HG03159 (cell line): ENCODE measurements around the gene SLC17A1.
"Not testable (repeated sequence)": the region's sequence is repeated elsewhere in the genome, so short reads cannot be mapped to it uniquely, and the experiment has no call there.

ENCODE experiments used
- ATAC-seq: cut with Tn5 transposase; IDR thresholded peaks from one replicate; pipeline ENCODE4 v1.9.1; 2021; ENCODE audit warnings: mild to moderate bottlenecking, moderate library complexity; ENCODE audit not compliant: unreplicated experiment

Gene SLC17A1

DNA sequence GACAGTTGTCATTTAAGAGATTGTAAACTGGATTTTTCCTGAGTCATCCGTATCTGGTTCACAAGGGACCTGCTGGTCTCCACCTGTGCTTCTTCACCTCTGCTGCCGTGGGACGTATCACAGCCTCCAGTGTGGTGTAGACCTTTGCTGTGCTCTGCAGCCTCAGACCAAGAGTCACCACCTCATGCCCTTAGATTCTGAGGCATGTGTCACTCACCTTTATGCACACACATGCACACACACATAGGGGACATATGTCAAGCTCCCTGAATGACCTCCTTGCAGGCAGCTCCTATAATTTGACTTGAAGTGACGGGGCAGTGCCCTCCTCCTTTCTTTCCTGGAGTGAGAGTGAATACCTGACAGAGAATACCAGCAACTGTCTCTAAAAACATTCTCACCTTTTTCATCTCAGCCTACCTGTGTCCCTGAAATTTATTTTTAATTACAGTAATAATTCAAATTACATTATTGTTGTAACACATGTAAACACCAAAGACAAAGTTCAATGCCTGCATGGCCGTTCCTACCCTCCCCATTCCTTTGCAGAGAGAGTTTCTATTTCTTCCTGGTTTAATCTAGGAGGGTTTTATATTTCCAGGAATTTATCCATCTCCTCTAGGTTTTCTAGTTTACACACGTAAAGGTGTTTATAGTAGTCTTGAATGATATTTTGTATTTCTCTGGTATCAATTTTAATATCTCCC lies 73.8 kb downstream of the SLC17A1 start:
- no peak for ATAC-seq

DNA sequence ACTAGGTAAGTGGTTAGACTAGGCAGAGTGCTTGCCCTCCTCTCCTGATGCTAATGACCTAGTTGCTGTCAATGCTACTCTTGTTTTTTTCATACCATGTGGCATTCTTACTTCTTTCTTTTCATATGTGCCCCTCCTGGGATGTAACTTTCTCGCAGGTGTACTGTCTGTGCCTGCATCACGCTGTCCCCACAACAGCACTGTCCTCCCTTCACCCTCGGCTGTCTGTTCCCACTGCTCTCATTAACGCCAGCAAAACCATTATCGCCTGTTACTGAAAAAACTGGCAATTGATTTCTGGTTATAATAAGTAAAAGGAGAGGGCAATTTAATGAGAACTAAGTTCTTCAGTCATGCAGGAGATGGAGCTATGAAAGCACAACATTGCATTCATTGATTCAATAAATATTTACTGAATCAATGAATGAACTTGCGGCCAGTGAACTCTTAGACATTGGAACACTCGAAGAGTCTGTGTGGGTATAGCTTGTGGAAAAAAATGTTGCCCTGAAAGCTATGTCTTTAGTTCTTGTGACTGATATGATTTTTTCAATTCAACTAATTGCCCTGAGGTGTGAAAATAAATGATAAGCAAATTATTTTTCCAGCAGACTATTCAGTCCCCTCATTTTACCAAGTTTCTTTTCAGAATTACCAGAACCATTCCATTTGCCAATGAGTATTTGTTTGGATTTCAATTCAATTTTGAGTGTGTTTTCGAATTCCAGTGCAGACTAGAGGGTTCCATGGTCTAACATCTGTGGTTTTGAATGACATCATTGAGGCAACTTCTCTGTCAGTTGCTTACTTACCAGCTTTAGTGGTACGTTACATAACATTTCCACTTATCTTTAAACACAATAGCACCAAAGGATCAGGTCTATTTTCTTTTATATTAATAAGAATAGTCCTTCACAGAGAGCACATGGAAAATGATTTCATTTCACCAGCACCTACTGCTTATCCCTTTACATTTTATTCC lies 75.2 kb downstream of the SLC17A1 start:
- no peak for ATAC-seq

DNA sequence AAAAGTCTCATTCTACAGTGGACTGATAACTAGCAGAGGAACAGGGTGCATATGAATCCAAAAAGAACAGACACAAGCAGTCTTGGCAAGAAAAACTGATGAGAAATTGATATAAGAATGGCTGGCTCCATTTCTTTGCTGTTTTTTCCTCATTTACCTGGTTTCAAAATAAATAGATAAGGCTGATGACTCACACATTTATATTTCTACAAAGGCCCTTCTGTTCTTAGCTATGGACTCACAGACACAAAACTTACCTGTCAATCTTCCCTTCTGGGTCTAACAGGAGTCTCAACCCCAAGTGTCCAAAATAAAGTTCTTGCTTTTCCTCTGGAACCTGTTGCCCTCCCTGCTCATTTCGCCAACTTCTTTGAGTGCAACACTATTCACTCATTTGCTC lies 76.4 kb downstream of the SLC17A1 start:
- ATAC-seq, result no peak

DNA sequence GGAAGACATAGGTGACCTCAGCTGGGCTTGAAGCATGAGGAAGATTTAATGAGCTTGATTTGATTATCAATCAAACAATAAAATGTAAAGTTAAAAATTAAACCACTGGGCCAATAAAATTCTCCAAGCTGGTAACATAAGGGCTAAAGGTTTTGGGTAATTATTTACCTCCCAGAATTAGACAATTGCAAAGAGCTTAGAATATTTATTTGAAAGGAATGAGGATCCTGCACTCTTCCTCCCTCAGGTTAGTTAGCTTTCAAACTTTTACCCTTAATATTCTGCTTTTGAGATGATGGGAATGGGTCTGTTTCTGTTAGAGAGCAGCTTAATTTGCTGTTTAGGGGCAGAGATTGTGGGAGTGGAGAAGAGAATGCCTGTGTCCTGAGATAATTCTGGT lies 77.3 kb downstream of the SLC17A1 start, which contains the start of gene SLC17A4:
SLC17A4 (plus strand) TSS at position 208 of the 400 bp plus-strand sequence. CDS start 7,221 bp downstream, outside the sequence.
- no peak for ATAC-seq

DNA sequence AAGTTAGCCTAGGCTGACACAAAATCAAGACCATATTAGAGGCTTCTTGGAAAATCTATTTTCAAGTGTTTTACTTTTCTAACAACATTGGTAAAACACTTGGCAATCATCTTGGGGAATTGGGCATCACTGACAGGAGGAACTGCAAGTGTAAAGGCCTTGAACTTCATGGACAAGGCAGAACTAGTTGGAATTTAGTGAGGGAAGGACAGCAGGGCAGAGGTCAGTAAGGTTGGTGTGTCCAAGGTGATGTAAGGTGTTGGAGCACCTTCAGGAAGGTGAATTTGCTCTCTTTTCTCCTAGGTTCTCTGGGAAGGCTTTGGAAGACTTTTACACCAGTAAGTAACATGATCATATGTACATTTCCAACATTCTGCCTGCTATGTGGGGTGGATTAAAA lies 78.8 kb downstream of the SLC17A1 start:
- ATAC-seq, result no peak

DNA sequence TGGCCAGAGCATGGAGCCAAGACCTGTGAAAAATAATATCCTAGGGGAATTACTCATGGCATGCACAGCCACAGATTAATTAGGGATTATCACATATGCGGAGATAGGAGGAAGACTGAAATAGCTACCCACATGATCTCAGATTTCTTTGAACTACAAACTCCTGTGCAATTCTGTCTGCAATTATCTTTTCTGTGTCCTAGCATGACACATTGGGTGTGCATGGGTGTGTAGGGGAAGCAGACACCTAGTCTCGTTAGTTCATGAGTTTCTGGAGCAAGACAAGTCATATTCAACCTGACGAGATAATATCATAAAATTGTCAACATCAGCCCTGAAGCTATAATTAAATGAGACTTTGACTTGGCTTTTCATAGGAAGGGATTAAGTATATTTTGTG lies 80.9 kb downstream of the SLC17A1 start:
- no peak for ATAC-seq

DNA sequence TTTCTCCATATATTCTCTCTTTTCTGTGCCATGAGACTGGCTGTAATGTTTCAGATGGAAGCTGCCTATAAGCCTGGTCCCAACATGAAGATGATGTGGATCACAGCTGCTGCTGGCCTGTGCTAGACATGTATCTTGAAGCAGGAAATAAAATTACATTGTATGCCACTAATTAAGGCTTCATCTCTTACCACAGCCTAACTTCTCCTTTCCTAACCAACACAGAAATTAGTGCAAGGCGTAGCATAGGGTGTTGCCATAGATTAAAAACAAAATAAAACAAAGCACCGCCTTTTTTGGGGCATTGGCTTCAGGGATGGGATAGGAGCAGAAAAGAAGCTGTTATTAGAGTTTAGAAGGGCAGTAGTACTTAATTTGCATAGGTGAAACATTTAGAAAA lies 82.0 kb downstream of the SLC17A1 start:
- ATAC-seq, result no peak

DNA sequence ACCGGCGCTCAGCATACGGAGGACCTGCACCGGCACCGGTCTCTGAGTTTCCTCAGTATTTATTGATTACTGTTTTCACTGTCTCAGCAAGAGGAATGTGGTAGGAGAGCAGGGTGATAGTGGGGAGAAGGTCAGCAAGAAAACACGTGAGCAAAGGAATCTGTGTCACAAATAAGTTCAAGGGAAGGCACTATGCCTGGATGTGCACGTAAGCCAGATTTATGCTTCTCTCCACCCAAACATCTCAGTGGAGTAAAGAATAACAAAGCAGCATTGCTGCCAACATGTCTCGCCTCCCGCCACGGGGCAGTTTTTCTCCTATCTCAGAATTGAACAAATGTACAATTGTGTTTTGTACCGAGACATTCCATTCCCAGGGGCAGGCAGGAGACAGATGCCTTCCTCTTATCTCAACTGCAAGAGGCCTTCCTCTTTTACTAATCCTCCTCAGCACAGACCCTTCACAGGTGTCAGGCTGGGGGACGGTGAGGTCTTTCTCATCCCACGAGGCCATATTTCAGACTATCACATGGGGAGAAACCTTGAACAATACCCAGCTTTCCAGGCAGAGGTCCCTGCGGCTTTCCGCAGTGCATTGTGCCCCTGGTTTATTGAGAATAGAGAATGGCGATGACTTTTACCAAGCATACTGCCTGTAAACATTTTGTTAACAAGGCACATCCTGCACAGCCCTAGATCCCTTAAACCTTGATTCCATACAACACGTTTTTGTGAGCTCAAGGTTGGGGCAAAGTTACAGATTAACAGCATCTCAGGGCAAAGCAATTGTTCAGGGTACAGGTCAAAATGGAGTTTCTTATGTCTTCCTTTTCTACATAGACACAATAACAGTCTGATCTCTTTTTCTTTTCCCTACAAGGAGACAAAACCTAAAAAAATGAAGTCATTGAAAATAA lies 83.0 kb downstream of the SLC17A1 start:
- ATAC-seq, result not testable (repeated sequence)

DNA sequence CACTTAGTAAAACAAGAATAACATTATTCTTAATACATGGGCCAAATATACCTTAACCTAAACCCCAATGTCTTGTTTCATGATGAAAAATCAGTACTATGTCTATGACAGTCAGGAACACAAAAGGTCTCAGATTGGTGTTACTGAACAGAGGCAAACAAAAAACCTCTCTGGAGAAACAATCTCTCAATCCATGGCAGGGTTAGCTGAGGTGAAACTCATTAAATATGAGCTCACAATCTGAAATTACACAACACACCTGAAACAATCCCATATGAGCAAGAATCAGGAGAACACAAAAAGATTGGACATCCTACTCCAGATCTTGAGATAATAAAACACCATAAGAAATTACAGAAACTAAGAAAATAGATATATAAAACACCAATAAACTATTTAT lies 83.8 kb downstream of the SLC17A1 start:
- no peak for ATAC-seq

DNA sequence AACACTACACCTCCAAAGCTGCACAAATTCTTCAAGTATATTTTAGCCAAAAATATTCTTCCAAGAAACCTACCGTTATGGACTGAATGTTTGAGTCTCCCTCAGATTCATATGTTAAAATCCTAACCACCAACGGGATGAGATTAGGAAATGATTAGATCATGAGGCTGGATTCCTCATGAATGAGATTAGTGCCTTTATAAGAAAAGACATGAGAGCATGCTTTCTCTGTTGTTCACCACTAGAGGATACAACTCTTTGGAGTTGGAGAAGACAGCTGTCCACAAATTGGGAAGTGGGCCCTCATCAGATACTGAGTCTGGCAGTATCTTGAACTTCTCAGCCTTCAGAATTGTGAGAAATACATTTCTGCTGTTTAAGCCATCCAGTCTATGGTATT lies 84.4 kb downstream of the SLC17A1 start:
- ATAC-seq, result no peak

DNA sequence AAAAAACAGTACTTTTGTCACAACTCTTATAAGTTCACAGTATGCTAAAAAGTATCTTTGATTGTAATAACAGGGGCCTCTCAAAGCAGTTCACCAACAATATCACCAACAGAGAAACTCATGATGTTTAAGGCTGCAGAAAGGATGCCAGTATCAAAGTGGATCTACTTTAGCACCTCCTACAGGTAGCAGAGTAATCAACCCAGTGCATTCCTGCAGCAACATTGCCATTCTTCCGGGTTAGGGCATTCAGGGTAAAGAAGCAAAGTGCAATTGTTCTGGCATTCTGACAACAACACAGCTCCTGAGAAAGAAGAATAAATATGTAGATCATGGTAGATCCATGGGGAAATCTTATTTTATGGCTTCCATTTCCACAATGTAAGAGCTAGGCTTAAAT lies 84.9 kb downstream of the SLC17A1 start:
- no peak for ATAC-seq

DNA sequence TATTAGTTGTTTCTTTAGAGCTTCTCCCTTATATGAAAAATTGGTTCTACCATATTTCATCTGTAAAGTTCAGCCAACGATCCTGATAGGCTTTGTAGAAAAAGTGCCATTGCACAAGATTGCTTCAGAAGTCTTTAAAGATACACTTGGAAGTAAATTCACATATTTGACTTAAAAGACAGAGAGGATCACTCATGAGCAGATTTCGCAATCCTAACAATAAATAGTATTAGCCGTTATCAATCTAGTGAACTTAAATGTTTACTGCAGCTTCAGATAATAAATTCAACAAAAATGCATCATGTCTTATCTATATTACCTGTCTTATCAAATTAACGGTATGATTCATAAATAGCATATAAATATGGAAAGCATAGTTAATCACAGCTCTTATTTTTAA lies 86.0 kb downstream of the SLC17A1 start:
- ATAC-seq, result no peak

DNA sequence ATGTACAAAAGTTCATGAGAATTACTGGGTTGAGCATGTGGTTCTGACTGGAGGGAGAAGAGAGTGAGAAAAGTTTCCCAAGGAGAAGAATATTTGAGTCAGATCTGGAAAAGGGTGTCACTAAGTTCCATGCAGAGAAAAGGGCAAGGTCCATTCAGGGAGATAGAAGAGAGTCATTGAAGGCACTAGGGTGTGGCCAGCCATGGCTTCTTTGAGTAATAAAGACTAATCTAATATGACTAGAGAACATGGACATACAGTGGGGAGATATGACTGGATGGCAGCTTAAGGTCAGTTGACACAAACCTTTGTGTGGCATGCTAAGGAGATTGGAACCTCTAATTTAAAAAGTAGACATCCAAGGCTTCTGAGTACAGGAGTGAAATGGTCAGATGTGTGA lies 88.0 kb downstream of the SLC17A1 start:
- ATAC-seq, result no peak

DNA sequence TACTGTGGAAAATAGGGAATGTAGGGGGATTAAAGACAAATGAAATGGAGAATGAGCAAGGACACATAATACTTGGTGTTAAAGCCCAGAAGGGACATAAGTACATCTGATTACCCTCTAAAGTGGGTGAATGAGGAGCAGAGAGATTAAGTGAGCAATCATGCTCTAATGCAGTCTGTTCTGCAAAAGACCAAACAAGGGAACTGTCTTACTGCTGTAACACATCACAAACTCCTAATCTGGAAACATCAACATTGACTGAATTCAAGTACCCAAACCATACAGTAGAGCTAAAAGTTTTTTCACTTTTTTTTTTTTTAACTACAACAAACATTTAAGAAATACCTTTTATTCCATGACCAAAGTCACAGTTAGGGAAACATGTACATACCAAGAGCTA lies 96.6 kb downstream of the SLC17A1 start:
- no peak for ATAC-seq
